Measurements from ENCODE around the gene HAO1.

DNA sequence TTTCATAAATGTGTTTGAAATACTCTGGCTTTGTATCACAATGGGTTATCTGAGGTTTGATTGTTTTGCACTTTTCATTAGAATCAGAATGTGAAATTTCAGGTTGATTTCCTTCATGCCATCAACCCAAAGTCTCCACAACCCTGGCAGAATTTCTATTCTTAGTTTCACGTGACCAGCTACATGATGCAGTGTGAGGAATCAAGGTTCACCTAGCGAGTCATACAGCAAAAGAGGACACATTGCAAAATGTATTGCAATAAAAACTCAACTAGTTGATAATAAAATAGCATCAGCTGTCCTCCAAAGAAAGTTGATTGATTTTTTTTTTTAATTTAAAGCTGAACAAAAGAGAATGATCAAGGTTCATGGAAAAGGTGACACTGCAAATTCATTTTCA lies 2.2 kb downstream of the HAO1 start:
- no peak for TF ChIP-seq POLR2A (IDR thresholded peaks at IDR 0.05)
- TF ChIP-seq, protein P1, sequence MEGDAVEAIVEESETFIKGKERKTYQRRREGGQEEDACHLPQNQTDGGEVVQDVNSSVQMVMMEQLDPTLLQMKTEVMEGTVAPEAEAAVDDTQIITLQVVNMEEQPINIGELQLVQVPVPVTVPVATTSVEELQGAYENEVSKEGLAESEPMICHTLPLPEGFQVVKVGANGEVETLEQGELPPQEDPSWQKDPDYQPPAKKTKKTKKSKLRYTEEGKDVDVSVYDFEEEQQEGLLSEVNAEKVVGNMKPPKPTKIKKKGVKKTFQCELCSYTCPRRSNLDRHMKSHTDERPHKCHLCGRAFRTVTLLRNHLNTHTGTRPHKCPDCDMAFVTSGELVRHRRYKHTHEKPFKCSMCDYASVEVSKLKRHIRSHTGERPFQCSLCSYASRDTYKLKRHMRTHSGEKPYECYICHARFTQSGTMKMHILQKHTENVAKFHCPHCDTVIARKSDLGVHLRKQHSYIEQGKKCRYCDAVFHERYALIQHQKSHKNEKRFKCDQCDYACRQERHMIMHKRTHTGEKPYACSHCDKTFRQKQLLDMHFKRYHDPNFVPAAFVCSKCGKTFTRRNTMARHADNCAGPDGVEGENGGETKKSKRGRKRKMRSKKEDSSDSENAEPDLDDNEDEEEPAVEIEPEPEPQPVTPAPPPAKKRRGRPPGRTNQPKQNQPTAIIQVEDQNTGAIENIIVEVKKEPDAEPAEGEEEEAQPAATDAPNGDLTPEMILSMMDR (IDR thresholded peaks at IDR 0.05) = no peak
